Activated CD4-positive, alpha-beta T cell treated with anti-CD3 and anti-CD28 coated beads, Interleukin-2, amount 10 ng/mL, durations not matched to agents 24 days and 14 days (primary cell): ENCODE measurements around the gene ANKS1B. TPM values are rescaled to one million over a fixed set of nuclear protein-coding genes. Genes with fewer than 3 reads are reported as not detected.
"Not testable (repeated sequence)": the region's sequence is repeated elsewhere in the genome, so short reads cannot be mapped to it uniquely, and the experiment has no call there.

Experiments used
- DNase-seq: peaks from one replicate; pipeline ENCODE4 v3.0.0; 2022
- H3K27ac Mint-ChIP-seq: one replicate; pipeline ENCODE4 v1.8.0; 2022; ENCODE audit warnings: mild to moderate bottlenecking, mixed read lengths
- H3K27me3 Mint-ChIP-seq: one replicate; pipeline ENCODE4 v1.8.0; 2022; ENCODE audit warnings: mixed read lengths
- H3K36me3 Mint-ChIP-seq: one replicate; pipeline ENCODE4 v1.8.0; 2022; ENCODE audit warnings: low read depth, mild to moderate bottlenecking, mixed read lengths
- H3K4me1 Mint-ChIP-seq: one replicate; pipeline ENCODE4 v1.8.0; 2021; ENCODE audit warnings: mixed read lengths
- H3K4me3 Mint-ChIP-seq: one replicate; pipeline ENCODE4 v1.8.0; 2022; ENCODE audit warnings: mild to moderate bottlenecking, moderate library complexity, mixed read lengths
- H3K9me3 Mint-ChIP-seq: one replicate; pipeline ENCODE4 v1.8.0; 2021; ENCODE audit warnings: mixed read lengths
- intact Hi-C: fragments of 100-400 bp; cut with micrococcal nuclease; formaldehyde crosslinking; loops from one replicate; pipeline ENCODE4 v1.15.1; 2023
- total RNA-seq: library from RNA; stranded (reverse); gene quantifications from 2 replicates; pipeline ENCODE4 v1.2.3, GENCODE V29; 2022

The ANKS1B gene
- total RNA-seq, 1 donor from 2014 or later = 1.5 TPM

DNA sequence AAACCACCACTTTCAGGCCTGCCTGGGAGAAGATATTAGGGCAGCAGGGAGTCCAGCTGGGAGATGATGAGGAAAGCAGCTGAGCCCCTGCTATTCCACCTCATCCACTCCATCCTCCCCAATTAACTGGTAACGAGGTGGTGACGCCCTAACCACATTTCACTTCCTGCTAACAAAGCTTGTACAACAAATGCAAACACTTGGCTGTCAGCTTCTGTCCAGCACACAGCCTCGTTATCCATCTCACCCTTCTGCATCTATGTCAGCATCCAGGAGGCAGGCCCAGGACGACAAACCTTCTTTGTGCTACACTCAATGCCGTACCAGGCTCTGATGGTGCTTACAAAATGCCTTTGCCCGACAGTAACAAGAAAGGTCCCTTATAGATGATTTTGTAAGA is 1114.2 kb downstream of the ANKS1B start:
- intact Hi-C loops = loop anchor here (10.0 kb wide), 2 partner anchors 146 to 1366 kb away; no protein-coding TSS in a partner anchor
- DNase-seq = peak; percentile 63
- peaks cover 4% of the 10 kb centered on the region for H3K4me1 Mint-ChIP-seq
- no peaks in the 10 kb centered on the region for H3K36me3 Mint-ChIP-seq
- H3K27ac Mint-ChIP-seq = no peak overlapping the region
- peaks cover 13% of the 10 kb centered on the region for H3K27me3 Mint-ChIP-seq
- no peak overlapping the region for H3K4me3 Mint-ChIP-seq
- H3K9me3 Mint-ChIP-seq = no peaks in the 10 kb centered on the region

DNA sequence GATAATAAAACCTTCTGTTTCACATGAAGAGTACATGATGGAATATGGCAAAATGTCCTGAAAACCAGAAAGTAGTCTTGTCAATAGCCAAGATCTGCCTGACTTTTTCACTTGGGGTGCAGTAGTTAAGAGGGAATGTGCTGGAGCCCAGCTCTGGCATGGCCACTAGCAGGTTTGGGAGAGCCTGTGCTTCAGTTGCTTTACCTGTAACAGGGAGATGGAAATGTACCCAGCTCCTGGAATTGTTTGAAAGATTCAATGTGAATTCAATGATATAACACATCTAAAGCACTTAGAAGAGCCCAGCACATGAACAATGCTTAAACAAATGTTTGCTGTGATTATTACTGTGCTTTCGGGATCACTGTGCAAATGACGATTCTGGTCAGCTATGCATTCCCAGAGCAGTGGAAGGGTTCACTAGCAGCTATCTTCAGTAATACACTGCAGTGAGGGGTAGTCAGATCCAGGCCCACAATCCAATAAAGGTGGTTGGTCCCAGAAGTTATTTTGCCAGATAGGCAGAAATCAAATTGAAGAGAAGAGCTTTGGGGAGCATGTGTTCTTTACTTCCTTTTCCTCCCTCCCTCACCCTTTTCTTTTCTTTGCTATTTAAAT is 1114.7 kb downstream of the ANKS1B start:
- H3K9me3 Mint-ChIP-seq = no peaks in the 10 kb centered on the region
- H3K4me1 Mint-ChIP-seq = peaks cover 4% of the 10 kb centered on the region
- no peak overlapping the region for H3K27ac Mint-ChIP-seq
- intact Hi-C loops = loop anchor here (10.0 kb wide), 2 partner anchors 145 to 1365 kb away; no protein-coding TSS in a partner anchor
- no peak overlapping the region for H3K4me3 Mint-ChIP-seq
- peaks cover 13% of the 10 kb centered on the region for H3K27me3 Mint-ChIP-seq
- H3K36me3 Mint-ChIP-seq = no peaks in the 10 kb centered on the region
- no peak for DNase-seq

DNA sequence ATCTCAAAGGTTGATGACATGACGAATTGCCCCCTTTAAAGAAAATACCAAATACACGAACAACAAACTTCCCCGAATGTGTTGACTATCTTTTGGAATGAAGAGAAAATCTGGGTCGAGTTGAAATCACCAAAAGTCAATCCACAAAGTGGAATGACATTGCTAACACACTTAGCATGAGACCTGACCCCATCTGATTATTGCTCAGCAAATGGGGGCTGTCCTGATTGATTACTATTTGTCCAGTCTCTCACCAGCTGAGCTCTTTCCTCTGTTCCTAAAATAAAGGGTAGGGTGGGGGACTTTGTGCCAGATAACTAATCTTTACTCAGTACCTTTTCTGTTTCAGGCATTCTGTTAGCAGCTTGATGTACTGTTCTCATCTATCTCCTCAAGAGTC is 1116.2 kb downstream of the ANKS1B start:
- intact Hi-C loops = no loop called here

DNA sequence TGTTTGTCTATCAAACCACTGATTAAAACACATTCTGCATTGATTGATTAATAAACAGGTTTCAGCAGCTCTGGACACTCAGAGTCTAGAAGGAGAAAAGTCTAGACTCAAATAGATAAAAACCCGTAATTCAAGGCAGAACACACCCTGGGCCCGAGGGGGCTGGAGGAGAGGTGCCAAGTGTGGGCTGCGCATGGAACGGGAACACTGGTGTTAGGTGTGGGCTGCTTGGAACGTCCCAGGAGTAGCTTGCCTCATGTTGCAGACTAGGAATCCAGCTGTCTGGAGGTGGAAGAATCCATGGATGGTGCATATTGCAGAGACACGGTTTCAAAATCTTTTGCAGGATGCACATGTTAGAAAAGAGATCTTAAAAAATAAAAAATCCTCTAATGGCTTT is 1116.7 kb downstream of the ANKS1B start:
- DNase-seq = no peak
- no peak overlapping the region for H3K27ac Mint-ChIP-seq
- H3K9me3 Mint-ChIP-seq = no peaks in the 10 kb centered on the region
- no peak overlapping the region for H3K4me3 Mint-ChIP-seq
- H3K36me3 Mint-ChIP-seq = no peaks in the 10 kb centered on the region
- intact Hi-C loops = no loop called here
- H3K4me1 Mint-ChIP-seq = peaks cover 4% of the 10 kb centered on the region
- H3K27me3 Mint-ChIP-seq = peaks cover 13% of the 10 kb centered on the region

More for the DNA sequence above, 1116.2 kb downstream of the ANKS1B start:
- no peak for DNase-seq
- Mint-ChIP-seq H3K27me3 (peaks cover 13% of the 10 kb centered on the region), H3K27ac (no peak overlapping the region), H3K36me3 (no peaks in the 10 kb centered on the region), H3K4me1 (peaks cover 4% of the 10 kb centered on the region), H3K9me3 (no peaks in the 10 kb centered on the region), H3K4me3 (no peak overlapping the region)

DNA sequence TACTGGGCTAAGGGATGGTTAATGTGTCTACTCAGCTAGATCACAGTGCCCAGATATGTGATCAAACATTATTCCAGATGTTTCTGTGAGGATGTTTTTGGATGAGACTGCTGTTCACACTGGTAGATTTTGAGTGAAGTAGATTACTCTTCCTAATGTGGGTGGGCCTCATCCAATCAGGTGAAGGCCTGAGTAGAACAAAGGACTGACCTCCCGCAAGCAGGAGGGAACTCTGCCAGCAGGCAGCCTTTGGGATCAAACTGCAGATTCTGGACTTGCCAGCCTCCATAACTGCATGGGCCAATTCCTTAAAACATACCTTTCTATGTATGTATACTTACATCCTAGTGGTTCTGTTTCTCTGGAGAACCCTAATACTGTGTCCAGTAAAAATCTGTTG is 1120.4 kb downstream of the ANKS1B start:
- no peak for DNase-seq
- Mint-ChIP-seq H3K4me1 (no peaks in the 10 kb centered on the region), H3K27ac (no peak overlapping the region), H3K27me3 (peaks cover 2% of the 10 kb centered on the region), H3K9me3 (no peaks in the 10 kb centered on the region), H3K36me3 (no peaks in the 10 kb centered on the region), H3K4me3 (no peak overlapping the region)
- intact Hi-C loops = no loop called here

DNA sequence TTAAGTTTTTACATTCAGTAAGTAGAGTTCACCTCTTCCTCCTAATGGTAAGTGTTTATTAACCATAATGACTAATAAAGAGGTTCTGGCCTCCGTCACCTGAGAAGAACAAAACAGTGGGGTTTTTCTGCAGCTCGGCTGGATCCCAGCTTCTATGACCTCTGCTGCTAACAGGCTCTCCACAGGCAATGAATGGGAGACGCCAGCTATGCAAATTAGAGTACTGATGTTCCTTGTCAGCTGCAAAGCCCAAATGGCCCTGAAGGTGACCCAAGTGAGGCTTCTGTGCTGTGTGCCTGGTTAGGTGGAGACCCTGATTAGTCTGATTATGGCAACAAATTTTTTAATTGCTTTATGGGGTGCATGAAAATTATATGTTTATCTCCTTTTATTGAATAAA is 1121.6 kb downstream of the ANKS1B start:
- Mint-ChIP-seq H3K27ac (no peak overlapping the region), H3K27me3 (peaks cover 4% of the 10 kb centered on the region), H3K36me3 (no peaks in the 10 kb centered on the region), H3K4me1 (no peaks in the 10 kb centered on the region), H3K4me3 (no peak overlapping the region), H3K9me3 (no peaks in the 10 kb centered on the region)
- intact Hi-C loops = no loop called here
- no peak for DNase-seq

DNA sequence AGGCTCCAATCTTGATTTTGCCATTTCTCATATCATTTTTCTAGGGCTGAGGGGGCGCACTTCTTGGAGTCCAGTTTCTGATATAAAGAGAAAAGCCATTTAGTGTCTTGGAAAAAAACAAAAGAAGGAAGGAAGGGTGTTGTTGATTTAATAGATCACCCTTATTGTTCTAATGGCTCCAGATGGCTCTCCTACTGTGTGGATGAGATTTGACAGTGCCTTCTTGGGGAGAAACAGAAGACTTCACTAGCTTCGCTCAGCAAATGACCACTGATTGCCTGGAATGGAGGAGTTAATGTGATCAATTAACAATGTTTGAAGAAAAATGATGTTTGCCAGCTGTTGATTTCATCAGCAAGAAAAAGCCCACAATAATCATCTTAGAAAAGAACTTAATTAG is 1123.5 kb downstream of the ANKS1B start:
- no peak overlapping the region for H3K4me3 Mint-ChIP-seq
- intact Hi-C loops = no loop called here
- H3K9me3 Mint-ChIP-seq = no peaks in the 10 kb centered on the region
- H3K36me3 Mint-ChIP-seq = no peaks in the 10 kb centered on the region
- no peaks in the 10 kb centered on the region for H3K4me1 Mint-ChIP-seq
- peaks cover 8% of the 10 kb centered on the region for H3K27me3 Mint-ChIP-seq
- no peak for DNase-seq
- H3K27ac Mint-ChIP-seq = no peak overlapping the region

DNA sequence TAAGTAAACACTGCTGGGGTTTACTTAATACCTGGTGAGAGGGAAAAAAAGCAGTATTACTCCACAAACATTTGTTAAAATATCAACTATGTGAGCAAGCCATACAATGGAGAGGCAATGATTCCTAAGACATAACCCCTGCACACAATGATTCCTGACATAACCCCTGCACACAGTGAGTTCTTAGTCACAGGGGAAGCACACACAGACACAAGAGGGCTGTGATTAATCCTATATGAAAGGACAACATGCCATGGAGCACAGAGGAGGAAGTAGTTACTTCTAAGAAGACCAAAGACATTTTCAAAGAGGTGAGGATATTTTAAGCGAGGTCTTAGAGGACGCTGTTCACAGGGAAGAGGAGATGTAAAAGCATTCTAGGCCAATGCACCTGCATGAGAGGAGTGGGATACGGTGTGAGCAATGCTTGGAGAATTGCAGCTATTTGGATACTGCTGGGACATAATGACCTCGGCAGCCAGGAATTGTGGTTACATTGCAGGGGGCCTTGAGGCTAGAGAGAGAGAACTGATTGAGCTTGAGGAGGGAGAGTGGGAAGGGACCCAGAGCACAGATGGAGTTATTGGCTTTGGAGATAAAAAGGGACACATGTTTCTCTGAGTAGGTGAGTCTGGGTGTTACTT is 1127.7 kb downstream of the ANKS1B start:
- H3K4me3 Mint-ChIP-seq = no peak overlapping the region
- no peaks in the 10 kb centered on the region for H3K36me3 Mint-ChIP-seq
- DNase-seq = no peak
- peaks cover 8% of the 10 kb centered on the region for H3K27me3 Mint-ChIP-seq
- H3K9me3 Mint-ChIP-seq = no peaks in the 10 kb centered on the region
- intact Hi-C loops = no loop called here
- no peaks in the 10 kb centered on the region for H3K4me1 Mint-ChIP-seq
- no peak overlapping the region for H3K27ac Mint-ChIP-seq

DNA sequence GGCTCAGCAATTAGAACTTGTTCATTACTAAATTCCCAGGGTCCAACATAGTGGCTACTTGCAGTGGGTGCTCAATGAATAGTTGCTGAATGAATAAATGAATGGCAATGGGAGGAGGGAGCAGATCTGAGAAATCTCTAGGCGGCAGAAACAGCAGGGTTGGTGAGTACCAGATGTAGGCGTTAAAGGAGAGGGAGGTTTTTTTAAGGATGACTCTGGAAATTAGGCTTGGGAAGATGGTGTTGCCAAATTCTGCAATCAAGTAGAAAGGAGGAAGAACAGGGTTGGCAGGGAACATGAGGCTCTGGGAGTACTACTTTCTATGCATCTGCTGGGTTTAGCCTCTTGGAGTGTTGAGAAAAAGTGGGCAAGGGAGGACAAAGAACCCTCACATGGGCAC is 1132.6 kb downstream of the ANKS1B start:
- H3K36me3 Mint-ChIP-seq = no peaks in the 10 kb centered on the region
- no peaks in the 10 kb centered on the region for H3K4me1 Mint-ChIP-seq
- no peak overlapping the region for H3K4me3 Mint-ChIP-seq
- intact Hi-C loops = no loop called here
- H3K9me3 Mint-ChIP-seq = no peaks in the 10 kb centered on the region
- peaks cover 4% of the 10 kb centered on the region for H3K27me3 Mint-ChIP-seq
- no peak for DNase-seq
- H3K27ac Mint-ChIP-seq = no peak overlapping the region

DNA sequence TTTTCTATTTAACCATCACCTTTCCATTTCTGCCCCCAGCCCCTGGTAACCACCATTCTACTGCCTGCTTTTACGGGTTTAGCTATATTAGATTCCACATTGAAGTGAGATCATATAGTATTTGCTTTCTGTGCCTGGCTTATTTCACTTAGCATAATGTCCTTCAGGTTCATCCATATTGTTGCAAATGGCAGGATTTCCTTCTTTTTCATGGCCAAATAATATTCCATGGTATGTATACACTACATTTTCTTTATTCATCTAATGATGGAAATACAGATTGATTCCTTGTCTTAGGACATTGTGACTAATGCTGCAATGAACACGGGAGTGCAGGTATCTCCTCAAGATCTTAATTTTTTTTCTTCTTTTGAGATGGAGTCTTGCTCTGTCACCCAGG is 1137.5 kb downstream of the ANKS1B start:
- H3K36me3 Mint-ChIP-seq = no peaks in the 10 kb centered on the region
- H3K27me3 Mint-ChIP-seq = peaks cover 12% of the 10 kb centered on the region
- no peak overlapping the region for H3K27ac Mint-ChIP-seq
- H3K9me3 Mint-ChIP-seq = no peaks in the 10 kb centered on the region
- peaks cover 3% of the 10 kb centered on the region for H3K4me1 Mint-ChIP-seq
- no peak for DNase-seq
- H3K4me3 Mint-ChIP-seq = no peak overlapping the region
- intact Hi-C loops = no loop called here

DNA sequence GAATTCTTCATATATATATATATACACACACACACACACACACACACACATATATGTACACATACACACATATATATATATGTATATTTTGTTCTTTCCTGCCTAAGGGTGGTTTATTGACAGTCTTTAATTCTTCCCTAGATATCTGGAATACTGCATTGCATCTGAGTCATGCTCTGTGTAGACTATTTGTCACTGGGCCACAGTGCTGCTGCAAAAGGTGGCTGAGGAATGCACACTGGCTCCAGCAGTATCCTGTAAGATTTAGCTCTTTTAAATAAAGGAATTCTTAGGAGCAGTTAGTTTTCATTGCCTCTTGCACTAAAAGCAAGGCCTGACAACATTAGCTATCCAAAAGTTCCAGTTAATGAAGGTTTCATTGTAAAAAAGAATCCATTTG is 1138.8 kb downstream of the ANKS1B start:
- H3K4me3 Mint-ChIP-seq = no peak overlapping the region
- no peaks in the 10 kb centered on the region for H3K36me3 Mint-ChIP-seq
- DNase-seq = no peak
- H3K4me1 Mint-ChIP-seq = peaks cover 3% of the 10 kb centered on the region
- intact Hi-C loops = no loop called here
- H3K27me3 Mint-ChIP-seq = peaks cover 18% of the 10 kb centered on the region
- H3K9me3 Mint-ChIP-seq = no peaks in the 10 kb centered on the region
- H3K27ac Mint-ChIP-seq = no peak overlapping the region

DNA sequence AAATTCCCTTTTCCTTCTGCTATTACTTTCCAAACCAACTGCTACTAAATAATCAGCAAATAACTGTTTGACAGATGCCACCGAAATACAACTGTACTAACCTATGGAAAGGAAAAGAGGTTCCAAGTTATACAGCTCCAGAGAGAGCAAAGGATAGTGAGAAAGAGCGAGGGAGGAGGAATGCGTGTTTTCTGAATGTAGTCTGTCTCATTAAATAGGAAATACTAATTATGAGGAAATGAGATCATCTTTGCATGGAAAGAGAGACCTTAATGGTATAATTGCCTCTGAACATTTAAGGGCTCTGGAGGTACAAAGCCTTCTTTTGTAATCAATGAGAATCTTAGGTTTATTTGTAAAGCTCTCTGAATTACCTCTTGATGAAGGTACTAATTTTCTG is 1144.4 kb downstream of the ANKS1B start:
- no peaks in the 10 kb centered on the region for H3K9me3 Mint-ChIP-seq
- no peak overlapping the region for H3K4me3 Mint-ChIP-seq
- H3K36me3 Mint-ChIP-seq = no peaks in the 10 kb centered on the region
- H3K27me3 Mint-ChIP-seq = peaks cover 36% of the 10 kb centered on the region
- no peak overlapping the region for H3K27ac Mint-ChIP-seq
- H3K4me1 Mint-ChIP-seq = peaks cover 3% of the 10 kb centered on the region
- intact Hi-C loops = no loop called here
- DNase-seq = no peak

DNA sequence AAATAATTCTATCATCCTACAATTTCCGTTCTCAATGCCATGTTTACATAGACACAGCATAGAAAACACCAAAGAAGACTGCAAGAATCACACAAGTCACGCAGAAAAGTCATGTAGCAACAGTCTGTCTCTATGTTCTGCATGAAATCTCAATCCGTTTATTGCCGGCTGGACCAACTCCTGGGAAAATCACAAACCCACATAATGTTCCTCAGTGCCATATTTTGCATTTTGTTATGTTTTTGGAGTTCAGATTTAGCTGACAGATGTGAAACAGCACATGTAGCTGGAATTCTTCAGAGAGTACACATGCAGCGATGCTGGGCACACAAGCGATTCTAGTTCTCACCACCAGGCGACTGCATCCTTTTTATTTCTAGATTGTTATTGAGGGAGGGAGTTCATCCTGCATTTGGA is 1146.5 kb downstream of the ANKS1B start:
- DNase-seq = no peak
- Mint-ChIP-seq H3K4me1 (peaks cover under 1% of the 10 kb centered on the region), H3K27me3 (peaks cover 40% of the 10 kb centered on the region), H3K27ac (no peak overlapping the region), H3K36me3 (no peaks in the 10 kb centered on the region), H3K4me3 (no peak overlapping the region), H3K9me3 (no peaks in the 10 kb centered on the region)
- intact Hi-C loops = no loop called here

DNA sequence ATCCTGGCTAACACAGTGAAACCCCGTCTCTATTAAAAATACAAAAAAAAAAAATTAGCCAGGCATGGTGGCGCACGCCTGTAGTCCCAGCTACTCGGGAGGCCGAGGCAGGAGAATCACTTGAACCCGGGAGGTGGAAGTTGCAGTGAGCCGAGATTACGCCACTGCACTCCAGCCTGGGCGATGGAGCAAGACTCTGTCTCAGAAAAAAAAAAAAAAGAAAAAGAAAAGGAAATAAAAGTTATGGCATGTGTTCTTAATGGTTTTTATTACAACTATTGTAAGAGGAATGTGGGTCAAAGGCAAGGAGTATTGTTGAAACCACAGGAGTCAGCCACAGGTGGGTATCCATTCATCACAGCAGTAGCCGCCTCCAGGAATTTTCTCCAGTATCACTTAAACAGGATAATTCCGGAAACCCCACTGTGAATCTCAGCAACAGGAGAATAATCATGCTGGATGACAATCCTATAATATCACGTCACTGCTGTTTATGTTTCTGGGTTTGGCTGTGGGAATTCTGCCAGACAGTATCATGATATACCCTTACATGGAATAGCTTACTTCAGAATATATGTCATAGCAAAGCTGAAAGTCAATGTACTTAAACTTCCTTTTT is 1147.5 kb downstream of the ANKS1B start:
- H3K4me3 Mint-ChIP-seq, H3K9me3 Mint-ChIP-seq, H3K27ac Mint-ChIP-seq, DNase-seq, H3K4me1 Mint-ChIP-seq, intact Hi-C loops, H3K36me3 Mint-ChIP-seq: not testable (repeated sequence)
- H3K27me3 Mint-ChIP-seq = peaks cover 42% of the 10 kb centered on the region
